Erythroblast (primary cell): ENCODE measurements around the gene ITPKC.
"Not testable (repeated sequence)": the region's sequence is repeated elsewhere in the genome, so short reads cannot be mapped to it uniquely, and the experiment has no call there.

ENCODE experiments used
- GATA1 ChIP-seq: IDR thresholded peaks from 2 replicates; pipeline ENCODE4 v1.6.1; 2011; ENCODE audit warnings: low read depth, mild to moderate bottlenecking, control low read depth, low read length, moderate library complexity
- POLR2A ChIP-seq: IDR thresholded peaks from 2 replicates; pipeline ENCODE4 v1.6.1; 2011; ENCODE audit warnings: mild to moderate bottlenecking, low read length

DNA sequence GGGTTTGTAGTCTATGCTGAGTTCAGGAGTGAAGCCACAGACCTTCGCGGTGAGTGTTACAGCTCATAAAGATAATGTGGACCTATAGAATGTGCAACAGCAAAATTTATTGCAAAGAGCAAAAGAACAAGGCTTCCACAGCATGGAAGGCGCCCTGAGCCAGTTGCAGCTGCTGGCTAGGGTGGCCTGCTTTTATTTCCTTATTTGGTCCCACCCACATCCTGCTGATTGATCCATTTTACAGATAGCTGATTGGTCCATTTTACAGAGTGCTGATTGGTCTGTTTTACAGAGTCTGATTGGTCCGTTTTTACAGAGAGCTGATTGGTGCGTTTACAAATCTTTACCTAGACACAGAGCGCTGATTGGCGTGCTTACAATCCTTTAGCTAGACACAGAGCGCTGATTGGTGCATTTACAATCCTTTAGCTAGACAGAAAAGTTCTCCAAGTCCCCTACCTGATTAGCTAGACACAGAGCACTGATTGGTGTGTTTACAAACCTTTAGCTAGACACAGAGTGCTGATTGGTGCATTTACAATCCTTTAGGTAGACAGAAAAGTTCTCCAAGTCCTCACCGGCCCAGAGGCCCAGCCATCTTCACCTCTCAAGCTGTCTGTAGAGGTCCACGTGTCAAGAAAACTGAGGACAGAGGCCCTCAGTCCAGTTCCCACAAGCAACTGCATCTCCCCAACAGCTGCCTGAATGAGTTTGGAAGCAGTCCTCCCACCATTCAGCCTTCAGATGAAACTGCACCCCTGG, 54.4 kb downstream of the ITPKC start:
- not testable (repeated sequence) for TF ChIP-seq POLR2A, GATA1
